Gastrocnemius medialis (tissue), 4 donors: ENCODE results near the gene JMY.

Experiments used
- POLR2A ChIP-seq, 2 donors: fragments of 450-650 bp; IDR thresholded peaks; one replicate each; pipeline ENCODE4 v1.6.1; 2017; ENCODE audit warnings: antibody characterized with exemption in 2 of 2, mild to moderate bottlenecking in 2 of 2, moderate library complexity in 2 of 2
- TF ChIP-seq, protein P1 (sequence below), 5 experiments: fragments of 450-650 bp in 3 of 5; fragments of 200-600 bp in 2 of 5; sonication (generic) in 2 of 5; IDR thresholded peaks in 4 of 5; conservative IDR thresholded peaks in 1 of 5; 1 replicate in 4 of 5; 2 replicates in 1 of 5; pipeline ENCODE4 v1.5.1; 2016 to 2019; ENCODE audit warnings: antibody characterized with exemption in 5 of 5, mild to moderate bottlenecking in 3 of 5, moderate library complexity in 3 of 5

DNA sequence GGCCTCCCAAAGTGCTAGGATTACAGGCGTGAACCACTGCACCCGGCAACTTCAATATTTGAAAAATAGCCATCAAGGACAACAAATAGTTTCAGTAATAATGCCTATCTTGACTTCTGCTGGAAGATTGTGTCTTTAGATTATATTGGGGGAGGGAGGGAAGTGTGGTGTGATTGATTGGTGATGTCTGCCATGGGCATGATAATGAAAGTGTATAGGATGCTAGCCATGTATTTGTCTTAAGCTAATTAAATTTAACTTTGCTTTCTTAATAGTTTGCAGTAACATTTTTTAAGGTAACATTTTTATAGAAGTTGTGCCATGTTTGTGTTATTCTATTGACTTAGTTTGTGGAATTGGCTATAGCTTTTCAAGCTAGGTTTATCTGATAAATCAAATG is 4.6 kb downstream of the JMY start:
- TF ChIP-seq, protein P1, sequence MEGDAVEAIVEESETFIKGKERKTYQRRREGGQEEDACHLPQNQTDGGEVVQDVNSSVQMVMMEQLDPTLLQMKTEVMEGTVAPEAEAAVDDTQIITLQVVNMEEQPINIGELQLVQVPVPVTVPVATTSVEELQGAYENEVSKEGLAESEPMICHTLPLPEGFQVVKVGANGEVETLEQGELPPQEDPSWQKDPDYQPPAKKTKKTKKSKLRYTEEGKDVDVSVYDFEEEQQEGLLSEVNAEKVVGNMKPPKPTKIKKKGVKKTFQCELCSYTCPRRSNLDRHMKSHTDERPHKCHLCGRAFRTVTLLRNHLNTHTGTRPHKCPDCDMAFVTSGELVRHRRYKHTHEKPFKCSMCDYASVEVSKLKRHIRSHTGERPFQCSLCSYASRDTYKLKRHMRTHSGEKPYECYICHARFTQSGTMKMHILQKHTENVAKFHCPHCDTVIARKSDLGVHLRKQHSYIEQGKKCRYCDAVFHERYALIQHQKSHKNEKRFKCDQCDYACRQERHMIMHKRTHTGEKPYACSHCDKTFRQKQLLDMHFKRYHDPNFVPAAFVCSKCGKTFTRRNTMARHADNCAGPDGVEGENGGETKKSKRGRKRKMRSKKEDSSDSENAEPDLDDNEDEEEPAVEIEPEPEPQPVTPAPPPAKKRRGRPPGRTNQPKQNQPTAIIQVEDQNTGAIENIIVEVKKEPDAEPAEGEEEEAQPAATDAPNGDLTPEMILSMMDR (IDR thresholded peaks at IDR 0.05 in 4 of 5, conservative IDR thresholded peaks at IDR 0.05 in 1 of 5) = no peak
- no peak for TF ChIP-seq POLR2A (IDR thresholded peaks at IDR 0.05)
